GM21528 (cell line): Measurements from ENCODE around the gene WFIKKN2.
"Not testable (repeated sequence)": the region's sequence is repeated elsewhere in the genome, so short reads cannot be mapped to it uniquely, and the experiment has no call there.

Experiments used
- ATAC-seq: cut with Tn5 transposase; IDR thresholded peaks from one replicate; pipeline ENCODE4 v1.9.1; 2021; ENCODE audit warnings: mild to moderate bottlenecking, moderate library complexity; ENCODE audit not compliant: unreplicated experiment, low FRiP score

WFIKKN2 gene, protein sequence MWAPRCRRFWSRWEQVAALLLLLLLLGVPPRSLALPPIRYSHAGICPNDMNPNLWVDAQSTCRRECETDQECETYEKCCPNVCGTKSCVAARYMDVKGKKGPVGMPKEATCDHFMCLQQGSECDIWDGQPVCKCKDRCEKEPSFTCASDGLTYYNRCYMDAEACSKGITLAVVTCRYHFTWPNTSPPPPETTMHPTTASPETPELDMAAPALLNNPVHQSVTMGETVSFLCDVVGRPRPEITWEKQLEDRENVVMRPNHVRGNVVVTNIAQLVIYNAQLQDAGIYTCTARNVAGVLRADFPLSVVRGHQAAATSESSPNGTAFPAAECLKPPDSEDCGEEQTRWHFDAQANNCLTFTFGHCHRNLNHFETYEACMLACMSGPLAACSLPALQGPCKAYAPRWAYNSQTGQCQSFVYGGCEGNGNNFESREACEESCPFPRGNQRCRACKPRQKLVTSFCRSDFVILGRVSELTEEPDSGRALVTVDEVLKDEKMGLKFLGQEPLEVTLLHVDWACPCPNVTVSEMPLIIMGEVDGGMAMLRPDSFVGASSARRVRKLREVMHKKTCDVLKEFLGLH

DNA sequence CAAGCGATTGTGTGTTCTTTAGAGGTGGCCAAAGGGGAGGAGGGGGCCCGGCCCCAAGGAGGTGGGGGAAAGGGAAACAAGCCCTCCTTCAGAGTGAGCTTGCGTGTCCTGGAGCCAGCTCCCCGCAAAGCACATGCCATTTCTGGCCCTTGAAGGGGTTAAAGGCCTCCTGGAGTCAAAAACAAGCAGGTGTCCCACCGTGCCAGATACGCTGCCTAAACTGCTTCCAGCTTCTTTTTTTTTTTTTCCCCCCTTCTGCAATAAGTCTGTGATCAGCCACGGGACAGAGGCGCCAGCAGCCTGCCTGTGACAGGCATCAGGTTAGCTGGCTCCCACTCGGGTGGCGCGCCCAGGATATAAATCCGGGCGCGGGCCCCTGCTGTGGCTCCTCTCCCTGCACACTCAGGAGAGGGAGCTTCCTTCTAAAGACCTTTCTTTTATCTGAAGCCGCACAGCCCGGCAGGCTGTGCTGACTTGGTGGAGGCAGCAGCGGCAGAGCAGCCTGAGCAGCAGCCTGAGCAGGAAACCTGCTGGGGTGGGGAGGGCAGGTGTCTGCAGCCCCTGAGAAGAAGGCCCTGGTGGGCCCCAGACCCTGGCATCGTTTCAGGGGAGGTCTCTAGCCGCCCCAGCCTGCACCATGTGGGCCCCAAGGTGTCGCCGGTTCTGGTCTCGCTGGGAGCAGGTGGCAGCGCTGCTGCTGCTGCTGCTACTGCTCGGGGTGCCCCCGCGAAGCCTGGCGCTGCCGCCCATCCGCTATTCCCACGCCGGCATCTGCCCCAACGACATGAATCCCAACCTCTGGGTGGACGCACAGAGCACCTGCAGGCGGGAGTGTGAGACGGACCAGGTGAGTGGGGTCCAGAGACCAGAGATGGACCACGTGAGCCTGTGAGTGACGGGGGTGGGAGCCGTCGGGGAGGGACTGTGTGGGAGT lies at the start of gene WFIKKN2:
Gene WFIKKN2, plus strand, starts transcription at position 286 of the 934 bp plus-strand sequence. Its CDS starts 352 bp downstream, at position 638.
- no peak for ATAC-seq

DNA sequence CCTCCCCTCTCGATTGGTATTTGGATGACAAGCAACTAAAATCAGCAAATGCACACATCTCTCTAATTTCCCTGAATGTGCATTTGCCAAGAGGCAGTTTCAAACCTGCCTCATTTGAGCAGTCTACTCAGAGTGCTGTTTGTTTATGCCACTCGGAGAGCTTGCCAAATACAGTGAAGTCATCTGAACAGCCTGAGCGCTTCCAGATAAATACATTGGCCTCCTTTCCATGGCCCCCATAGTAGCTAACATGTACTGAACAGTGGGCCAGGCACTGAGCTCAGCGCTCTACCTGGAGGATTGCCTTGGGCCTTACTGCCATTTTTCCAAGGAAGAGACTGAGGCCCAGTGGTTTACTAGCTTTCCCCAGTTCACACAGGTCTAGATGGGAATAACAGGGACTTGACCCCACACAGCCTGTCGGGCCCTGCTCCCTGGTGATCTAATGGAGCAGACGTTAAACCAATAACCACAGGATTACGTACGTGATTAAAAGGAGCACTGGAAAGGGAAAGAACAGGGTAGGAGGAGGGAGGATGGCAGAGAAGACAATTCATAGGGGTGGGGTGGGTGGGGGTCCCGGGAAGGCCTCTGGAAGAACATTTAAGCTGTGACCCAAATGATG lies 49.3 kb upstream of the WFIKKN2 start:
- ATAC-seq: no peak

DNA sequence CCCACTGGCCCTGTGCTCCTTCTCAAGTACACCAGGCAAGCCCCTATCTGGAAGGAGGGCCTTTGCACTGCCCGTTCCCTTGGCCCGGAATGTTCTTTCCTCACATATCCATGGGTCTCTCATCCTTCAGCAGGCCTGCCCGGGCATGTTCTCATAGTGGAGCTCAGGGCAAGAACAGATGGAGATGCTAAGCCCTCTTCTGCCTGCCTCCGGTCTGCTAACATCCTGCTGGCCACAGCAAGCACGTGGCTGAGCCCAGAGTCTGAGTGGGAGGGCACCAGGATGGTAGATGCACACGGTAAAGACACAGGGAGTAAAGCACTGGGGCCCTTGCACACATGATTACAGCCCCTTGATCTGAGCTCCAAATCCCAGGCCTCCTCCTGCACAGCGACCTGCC lies 48.3 kb upstream of the WFIKKN2 start:
- no peak for ATAC-seq

DNA sequence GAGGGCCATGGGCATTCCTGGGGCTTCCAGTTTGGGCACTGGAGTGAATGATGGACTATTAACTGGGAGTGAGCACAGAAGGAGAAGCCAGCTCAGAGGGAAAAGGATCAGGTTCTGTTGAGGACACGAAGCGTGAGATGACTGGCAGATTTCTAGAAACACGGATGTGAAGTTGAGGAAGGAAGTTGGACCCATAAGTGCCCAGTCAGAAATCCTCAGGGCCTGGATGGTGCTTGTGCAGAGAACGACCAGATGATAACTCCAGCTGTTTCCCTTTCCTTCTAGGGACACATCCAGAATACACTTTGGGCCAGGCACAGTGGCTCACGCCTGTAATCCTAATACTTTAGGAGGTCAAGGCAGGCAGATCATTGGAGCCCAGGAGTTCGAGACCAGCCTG lies 44.8 kb upstream of the WFIKKN2 start:
- no peak for ATAC-seq

DNA sequence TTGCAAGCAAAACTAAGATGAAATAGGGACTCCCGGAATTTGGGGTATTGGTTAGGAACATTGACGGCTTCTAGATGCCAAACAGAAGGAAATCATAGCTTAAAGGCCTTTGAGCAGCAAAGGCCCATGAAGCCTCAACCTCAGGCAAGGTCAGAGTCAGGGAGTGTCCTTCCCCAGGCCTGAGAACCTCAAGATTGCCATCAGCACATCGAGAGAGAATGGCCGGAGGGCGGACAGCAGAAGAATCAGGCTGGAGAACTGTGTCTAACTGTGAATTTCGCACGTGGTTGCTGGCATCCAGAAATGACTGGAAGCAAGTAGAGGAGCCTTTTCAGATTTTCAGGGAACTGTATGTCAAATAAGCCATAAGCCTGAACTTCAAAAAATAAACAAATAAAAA lies 43.3 kb upstream of the WFIKKN2 start:
- ATAC-seq: no peak

DNA sequence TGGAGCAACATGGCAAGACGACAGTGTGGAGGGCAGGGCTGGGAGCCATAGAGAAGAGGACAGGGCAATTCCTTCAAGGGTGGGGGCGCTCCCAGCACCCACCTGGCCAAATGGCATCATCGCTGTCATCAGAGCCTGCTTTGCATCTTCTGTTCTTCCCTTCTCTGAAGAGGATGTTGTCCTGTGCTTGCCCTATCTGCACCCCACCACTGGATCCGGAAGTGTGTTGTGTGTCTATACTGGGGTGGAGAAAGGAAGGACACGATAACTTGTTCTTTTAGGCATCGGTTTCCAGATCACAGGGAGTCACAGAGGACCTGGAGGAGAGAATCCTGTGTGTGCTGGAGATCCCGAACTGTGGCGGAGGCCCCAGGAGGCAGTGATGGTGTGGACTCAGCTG lies 42.4 kb upstream of the WFIKKN2 start:
- ATAC-seq: no peak

DNA sequence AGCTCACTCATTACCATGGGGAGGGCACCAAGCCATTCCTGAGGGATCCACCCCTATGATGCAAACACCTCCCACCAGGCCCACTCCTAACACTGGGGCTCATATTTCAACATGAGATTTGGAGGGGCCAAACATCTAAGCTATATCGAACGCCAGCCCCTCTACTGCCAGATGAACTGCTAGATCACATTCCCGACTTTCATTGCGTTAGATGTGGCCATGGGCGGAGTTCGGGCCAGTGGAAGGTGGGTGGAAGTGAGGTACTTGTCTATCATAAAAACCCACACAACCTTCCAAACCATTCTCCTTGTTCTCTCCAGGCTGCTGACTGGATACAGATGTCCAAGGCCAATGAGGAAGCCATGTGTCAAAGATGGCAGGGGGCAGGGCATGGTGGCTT lies 41.0 kb upstream of the WFIKKN2 start:
- ATAC-seq: no peak

DNA sequence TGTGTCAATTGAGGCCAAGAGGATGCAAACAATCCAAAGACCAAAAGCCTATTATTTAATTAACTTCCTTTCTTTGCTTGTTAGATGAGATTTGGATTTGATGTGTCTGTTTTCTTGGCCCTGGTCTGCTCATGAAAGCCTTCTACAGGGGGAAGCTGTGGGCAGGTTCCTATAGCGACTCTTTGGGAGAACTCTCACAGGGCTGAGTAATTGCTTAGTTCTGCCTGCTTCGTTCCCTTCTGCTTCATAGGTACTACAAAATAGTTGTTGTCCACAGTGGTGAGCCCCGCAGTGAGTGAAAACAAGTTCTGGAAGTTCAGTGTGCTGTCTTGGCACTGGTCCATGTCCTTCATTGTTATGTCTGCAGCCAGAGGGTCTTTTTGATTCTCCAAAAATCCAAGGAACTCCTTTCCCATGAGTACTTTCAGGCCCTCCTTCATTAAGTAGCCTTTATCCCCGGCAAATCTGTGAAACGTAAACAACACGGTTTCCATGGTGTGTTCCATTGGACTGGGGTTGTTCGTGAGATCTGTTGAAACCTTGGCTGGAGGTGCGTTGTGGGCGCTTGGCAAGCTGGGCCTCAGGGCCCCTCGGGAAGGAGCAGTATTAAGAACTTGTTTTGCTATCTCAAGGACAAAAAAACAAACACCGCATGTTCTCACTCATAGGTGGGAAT lies 38.1 kb upstream of the WFIKKN2 start:
- no peak for ATAC-seq

DNA sequence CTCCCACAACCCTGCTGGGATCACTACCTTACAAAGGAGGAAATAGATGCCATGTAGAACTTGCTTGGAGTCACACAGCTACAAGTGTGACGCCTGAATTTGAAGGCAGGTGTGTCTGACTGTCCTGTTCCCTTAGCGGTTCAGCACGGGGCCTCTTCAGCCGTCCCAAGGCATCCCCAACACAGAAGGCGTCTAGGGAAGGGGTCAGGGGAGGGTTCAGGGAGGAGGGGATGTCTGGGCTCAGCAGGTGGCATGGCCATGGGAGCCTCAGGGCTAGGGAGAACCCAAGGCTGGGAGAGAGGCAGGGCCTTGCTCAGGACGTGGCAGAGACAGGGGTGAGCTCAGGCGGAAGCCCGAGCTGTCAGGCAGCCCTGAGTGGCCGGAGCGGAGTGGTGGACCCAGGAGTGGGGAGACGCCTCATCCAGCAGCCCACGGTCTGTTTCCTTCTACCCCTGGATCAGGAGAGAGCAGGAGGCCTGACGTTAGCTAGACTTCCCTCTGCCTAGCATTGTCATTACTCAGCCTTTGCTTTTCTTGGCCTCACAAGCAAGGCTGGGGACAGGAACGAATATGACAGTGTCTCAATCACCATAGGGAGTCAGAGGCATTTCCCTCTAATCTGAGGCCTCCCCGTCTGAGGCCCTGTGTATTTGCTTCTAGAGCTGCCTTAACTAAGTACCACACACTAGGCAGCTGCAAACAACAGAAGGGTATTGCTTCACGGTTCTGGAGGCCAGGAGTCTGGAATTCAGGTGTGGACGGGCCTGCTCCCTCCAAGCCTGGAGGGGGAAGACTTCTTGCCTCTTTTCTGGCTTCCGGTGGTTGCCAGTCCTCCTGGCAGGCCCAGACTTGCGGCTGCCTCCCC lies 36.7 kb upstream of the WFIKKN2 start:
- no peak for ATAC-seq

DNA sequence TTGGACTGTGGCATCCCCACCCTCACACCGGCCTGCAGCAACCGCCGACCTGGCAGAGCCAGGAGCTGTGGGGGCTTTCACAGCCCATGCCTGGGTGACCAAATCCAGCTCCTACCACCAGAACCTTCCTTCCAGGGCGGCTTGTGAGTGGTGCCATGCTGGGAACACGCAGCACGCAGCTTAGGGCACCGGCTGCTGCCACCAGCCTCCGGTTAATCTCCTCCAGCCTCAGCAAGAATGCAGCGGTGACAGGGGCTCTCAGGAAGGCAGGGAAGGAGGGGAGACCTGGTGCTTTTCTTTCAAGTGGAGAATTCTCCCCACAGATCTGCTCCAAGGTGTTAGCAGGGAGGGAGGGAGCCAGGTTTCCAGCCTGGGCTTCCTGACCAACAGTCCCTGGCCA lies 35.8 kb upstream of the WFIKKN2 start:
- ATAC-seq: no peak

DNA sequence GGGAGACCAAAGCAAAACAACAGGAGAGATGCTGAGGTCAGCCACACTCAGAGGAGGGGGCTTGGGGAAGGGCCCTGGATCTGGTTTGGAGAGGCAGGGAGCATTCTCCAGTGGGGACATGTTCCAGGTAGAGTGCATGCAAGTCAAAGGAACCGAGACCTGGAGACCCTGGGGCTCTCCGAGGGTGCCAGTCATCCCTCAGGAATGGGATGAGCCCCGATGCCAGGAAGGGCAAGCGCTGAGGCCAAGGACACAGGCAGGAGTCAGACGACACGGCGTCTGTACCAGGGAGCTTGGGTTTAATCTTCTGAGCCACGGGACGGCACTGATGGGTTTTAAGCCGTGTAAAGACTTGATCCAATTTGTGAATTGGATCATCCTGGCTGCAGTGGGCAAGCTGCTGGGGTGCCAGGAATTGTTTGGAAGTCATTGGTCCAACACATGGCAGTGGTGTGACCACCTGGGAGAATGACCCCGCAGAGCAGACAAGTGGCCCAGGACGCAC lies 35.1 kb upstream of the WFIKKN2 start:
- ATAC-seq: no peak

DNA sequence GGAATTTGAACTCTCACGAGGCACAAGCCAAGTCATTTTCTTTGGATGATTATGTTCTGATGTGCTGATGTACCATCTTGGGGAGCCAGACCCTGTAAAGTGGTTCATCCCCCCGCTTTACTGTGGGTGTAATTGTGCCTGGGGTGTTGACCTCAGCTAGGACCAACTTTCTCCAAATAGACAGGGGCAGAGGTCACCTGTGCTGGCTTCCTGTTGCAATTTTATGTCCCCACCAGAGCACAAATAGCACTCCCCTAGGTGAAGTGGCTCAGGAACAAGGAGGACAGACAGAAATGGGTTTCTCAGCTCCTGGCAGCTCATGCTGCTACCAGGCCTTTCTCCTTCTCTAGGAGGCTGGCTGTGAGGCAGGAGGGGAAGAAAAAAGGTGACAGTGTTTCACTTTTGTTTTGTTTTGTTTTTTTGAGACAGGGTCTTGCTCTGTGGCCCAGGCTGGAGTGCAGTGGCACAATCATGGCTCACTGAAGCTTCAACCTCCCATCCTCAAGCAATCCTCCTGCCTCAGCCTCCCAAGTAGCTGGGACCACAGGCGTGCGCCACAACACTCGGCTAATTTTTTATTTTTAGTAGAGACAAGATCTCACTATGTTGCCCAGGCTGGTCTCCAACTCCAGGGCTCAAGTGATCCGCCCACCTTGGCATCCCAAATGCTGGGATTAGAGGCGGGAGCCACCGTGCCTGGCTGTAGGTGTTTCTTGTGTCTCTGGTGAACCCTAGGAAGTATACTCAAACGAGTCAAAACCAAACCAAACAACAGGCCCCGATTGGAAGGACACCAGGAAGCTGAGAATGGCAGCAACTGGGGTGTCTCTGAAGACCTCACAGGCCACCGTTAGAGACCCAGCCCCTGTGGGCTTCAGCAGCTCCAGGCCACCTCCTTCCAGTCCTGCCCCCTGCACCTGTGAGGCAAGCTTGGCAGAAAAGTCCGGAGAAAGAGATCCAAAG lies 32.5 kb upstream of the WFIKKN2 start:
- ATAC-seq: no peak

DNA sequence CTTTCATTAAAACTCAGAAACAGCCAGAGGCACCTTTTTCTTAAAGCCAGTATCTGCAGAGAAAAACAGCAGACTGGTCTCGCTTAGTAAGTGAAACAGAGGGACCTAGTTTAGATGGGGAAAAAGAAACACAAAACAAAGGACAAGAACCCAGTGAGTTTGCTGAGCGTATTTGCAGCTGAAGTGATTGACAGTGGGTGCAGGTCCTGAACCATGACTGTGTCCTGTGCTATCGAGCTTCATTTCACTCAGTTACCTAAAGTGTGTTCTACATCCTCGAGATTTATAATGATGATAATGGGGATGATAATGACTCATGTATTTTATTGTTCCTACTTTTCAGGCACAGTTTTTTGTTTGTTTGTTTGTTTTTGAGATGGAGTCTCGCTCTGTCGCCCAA lies 31.7 kb upstream of the WFIKKN2 start:
- ATAC-seq: no peak

DNA sequence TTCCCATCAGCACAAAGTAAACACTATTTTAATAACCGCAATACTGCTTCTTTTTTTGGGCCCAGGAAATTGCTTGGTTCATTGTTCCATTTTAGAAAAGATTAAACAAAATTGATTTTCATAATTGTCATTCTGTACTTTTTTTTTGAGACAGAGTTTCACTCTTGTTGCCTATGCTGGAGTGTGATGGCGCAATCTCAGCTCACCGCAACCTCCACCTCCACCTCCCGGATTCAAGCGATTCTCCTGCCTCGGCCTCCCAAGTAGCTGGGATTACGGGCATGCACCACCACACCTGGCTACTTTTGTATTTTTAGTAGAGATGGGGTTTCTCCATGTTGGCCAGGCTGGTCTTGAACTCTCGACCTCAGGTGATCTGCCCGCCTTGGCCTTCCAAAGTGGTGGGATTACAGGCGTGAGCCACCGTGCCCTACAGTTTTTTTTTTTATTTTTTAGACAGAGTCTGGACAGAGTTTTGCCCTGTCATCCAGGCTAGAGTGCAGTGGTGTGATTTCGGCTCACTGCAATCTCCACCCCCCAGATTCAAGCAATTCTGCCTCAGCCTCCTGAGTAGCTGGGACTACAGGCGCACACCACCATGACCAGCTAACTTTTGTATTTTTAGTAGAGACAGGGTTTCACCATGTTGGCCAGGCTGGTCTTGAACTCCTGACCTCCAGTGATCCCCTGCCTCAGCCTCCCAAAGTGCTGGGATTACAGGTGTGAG lies 30.5 kb upstream of the WFIKKN2 start:
- ATAC-seq: not testable (repeated sequence)

DNA sequence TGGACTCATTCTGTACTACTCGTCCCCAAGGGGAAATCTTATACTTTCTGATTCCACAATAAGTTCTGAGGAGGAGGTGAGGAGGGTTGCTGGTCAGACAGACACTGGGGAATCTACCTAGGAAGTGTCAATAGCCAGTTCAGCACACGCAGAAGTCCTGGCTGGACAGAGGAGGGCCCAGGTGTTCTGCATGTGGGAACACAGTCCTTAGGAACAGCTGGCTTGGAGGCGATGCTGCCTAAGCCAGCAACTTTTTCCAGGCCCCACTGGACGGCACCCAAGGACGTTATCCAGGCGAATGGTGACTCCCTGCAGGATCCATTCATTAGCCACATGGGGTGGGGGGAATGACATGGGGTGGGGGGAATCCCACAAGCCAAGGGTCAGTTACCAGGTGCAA lies 29.9 kb upstream of the WFIKKN2 start:
- ATAC-seq: no peak

DNA sequence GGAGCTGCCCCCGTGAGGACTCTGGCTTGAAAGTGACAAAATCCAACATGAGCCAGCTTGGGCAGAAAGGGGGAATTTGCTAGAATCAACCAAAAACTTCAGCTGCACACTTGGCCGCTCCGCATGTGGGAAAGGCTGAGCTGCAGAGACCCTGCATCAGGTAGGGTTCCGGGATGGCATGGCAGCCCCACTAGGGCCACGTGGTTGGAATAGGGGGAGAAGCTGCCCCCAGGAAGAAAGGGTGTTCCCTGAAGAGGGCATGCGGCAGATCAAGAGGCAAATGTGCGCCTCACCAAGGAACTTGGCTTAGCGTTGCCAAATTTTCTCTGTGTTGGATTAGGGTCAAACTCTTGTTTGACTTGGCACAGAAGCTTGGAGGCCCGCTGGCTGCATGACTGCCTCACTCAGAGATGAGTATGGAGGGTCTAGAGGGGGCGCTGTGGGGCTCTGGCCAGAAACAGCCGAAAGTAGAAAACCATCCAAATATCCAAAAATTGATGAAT lies 29.2 kb upstream of the WFIKKN2 start:
- ATAC-seq: no peak

DNA sequence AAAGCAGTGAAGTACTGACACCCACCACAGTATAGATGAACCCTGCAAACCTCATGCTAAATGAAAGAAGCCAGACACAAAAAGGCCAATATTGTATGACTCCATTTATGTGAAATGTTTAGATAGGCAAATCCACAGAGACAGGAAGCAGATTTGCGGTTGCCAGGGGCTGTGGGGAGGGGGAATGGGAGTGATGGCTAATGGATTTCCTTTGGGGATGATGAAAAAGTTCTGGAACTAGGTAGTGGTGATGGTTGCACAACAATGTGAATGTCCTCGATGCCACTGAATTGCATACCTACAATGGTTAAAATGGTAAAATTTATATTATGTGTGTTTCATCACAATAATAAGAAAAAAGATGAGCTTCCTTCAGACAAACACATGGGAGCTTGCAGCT lies 28.4 kb upstream of the WFIKKN2 start:
- ATAC-seq: no peak
